ENCODE measurements around the gene TIAM1.

Gene TIAM1

DNA sequence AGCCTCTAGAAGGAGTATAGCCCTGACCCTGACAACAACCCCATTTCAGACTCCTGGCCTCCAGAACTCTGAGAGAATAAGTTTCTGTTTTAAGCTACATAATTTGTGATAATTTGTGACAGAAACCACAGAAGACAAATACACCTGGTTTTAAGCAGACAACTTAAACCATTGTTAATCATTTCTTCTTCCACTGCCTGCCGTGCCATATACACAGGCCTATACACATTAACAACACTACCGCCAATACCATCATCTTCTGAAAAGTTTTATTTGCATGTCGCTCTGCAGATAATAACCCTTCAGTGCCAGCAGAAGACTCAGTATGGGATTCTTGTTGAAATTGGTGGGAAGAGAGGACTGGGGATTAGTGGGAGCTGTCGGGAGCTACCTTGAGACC lies 265.8 kb downstream of the TIAM1 start:
- DNase-seq (ENCODE audit: low read depth), result no peak

DNA sequence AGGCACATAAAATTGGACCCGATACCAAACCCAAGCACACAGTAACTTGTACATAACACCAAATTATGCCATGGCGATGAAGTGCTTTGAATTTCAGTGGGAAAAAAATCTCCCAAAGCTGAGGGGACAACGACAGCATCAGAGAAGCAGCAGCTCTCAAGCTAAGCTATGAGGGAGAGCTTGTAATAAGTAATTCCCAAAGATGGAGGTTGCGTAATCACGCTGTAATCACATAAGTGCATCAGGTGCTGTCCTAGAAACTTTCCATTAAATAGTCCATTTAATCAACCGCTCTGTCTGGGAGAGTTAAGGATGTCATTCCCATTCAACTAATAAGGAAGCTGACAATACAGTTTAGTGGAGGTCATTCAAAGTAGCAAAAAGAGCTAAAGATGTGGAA lies 268.2 kb downstream of the TIAM1 start:
- DNase-seq (ENCODE audit: low read depth), result no peak

DNA sequence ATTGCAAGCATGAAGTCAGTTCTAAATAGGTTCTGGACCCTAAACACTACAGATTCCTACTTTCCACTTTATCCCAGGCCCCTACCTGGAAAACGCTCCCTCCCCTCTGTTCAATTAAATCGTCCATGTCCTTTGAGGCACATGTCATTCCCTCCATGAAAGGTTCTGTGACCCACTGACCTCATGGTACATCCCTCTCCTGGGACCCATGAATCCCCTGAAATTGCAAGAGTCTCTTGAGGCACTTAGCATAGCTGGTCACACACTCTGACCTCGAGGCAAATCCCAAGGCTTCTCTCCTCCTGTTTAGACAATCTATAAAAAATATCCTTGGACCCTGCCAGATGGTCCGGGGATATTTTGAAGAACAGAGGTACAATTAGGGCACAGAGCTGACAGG lies 271.5 kb downstream of the TIAM1 start:
- DNase-seq (ENCODE audit: low read depth), result no peak

All from GM04504 (cell line).